Trophoblast cell (in vitro differentiated cells and primary cell): ENCODE data around the gene RNF141.

Experiments
- DNase-seq, 2 donors: peaks; one replicate each; pipeline ENCODE4 v3.0.0-alpha.2; 2016
- H2AFZ ChIP-seq: 2 replicates; pipeline ENCODE4 v1.6.1; 2013; ENCODE audit warnings: low read length, moderate library complexity, mild to moderate bottlenecking; ENCODE audit not compliant: insufficient read depth, poor library complexity
- H2AK5ac ChIP-seq: 2 replicates; pipeline ENCODE4 v1.6.1; 2013; ENCODE audit warnings: mild to moderate bottlenecking, low read length
- H2BK120ac ChIP-seq: 2 replicates; pipeline ENCODE4 v1.6.1; 2013; ENCODE audit warnings: low read length, mild to moderate bottlenecking, moderate library complexity; ENCODE audit not compliant: insufficient read depth, poor library complexity
- H2BK12ac ChIP-seq: 2 replicates; pipeline ENCODE4 v1.6.1; 2013; ENCODE audit warnings: mild to moderate bottlenecking, low read length, moderate library complexity
- H2BK5ac ChIP-seq: 2 replicates; pipeline ENCODE4 v1.6.1; 2013; ENCODE audit warnings: low read length, low read depth, moderate library complexity, mild to moderate bottlenecking; ENCODE audit not compliant: poor library complexity
- H3K14ac ChIP-seq: 2 replicates; pipeline ENCODE4 v1.6.1; 2013; ENCODE audit warnings: mild to moderate bottlenecking, low read length
- H3K18ac ChIP-seq: 2 replicates; pipeline ENCODE4 v1.6.1; 2013; ENCODE audit warnings: mild to moderate bottlenecking, low read length
- H3K23ac ChIP-seq: 2 replicates; pipeline ENCODE4 v1.6.1; 2013; ENCODE audit warnings: low read length
- H3K27ac ChIP-seq: 2 replicates; pipeline ENCODE4 v1.5.1; 2013; ENCODE audit warnings: low read depth, mild to moderate bottlenecking, inconsistent platforms, low read length, moderate library complexity
- H3K27me3 ChIP-seq: 2 replicates; pipeline ENCODE4 v1.6.1; 2013; ENCODE audit warnings: inconsistent platforms, mild to moderate bottlenecking, low read length, moderate library complexity; ENCODE audit not compliant: insufficient read depth
- H3K36me3 ChIP-seq, 2 experiments: 1 replicate in 1 of 2; 2 replicates in 1 of 2; pipeline ENCODE4 v1.6.1; 2013; ENCODE audit warnings: low read length in 2 of 2, mild to moderate bottlenecking in 2 of 2, moderate library complexity in 1 of 2; ENCODE audit not compliant: insufficient read depth in 2 of 2, control insufficient read depth in 1 of 2
- H3K4ac ChIP-seq: 2 replicates; pipeline ENCODE4 v1.6.1; 2013; ENCODE audit warnings: low read depth, mild to moderate bottlenecking, low read length, moderate library complexity
- H3K4me1 ChIP-seq, 2 experiments: 1 replicate in 1 of 2; 2 replicates in 1 of 2; pipeline ENCODE4 v1.6.1; 2013; ENCODE audit warnings: low read length in 2 of 2, mild to moderate bottlenecking in 2 of 2, moderate library complexity in 1 of 2; ENCODE audit not compliant: insufficient read depth in 2 of 2, control insufficient read depth in 1 of 2
- H3K4me2 ChIP-seq: 2 replicates; pipeline ENCODE4 v1.6.1; 2013; ENCODE audit warnings: inconsistent platforms, mild to moderate bottlenecking, low read length, moderate library complexity
- H3K4me3 ChIP-seq: 2 replicates; pipeline ENCODE4 v1.5.1; 2013; ENCODE audit warnings: mild to moderate bottlenecking, low read depth, low read length, inconsistent platforms
- H3K79me1 ChIP-seq: one replicate; pipeline ENCODE4 v1.6.1; 2013; ENCODE audit warnings: low read length
- H3K79me2 ChIP-seq: 2 replicates; pipeline ENCODE4 v1.6.1; 2013; ENCODE audit warnings: low read length, mild to moderate bottlenecking; ENCODE audit not compliant: control insufficient read depth, insufficient read depth, poor library complexity
- H3K9ac ChIP-seq: 2 replicates; pipeline ENCODE4 v1.6.1; 2013; ENCODE audit warnings: mild to moderate bottlenecking, low read length
- H3K9me3 ChIP-seq: 2 replicates; pipeline ENCODE4 v1.6.1; 2013; ENCODE audit warnings: low read depth, mild to moderate bottlenecking, control low read depth, inconsistent platforms, low read length; ENCODE audit not compliant: insufficient read depth
- H4K12ac ChIP-seq: 2 replicates; pipeline ENCODE4 v1.6.1; 2013; ENCODE audit warnings: low read depth, mild to moderate bottlenecking, low read length, moderate library complexity
- H4K8ac ChIP-seq: 2 replicates; pipeline ENCODE4 v1.6.1; 2013; ENCODE audit warnings: low read depth, mild to moderate bottlenecking, low read length, moderate library complexity
- H4K91ac ChIP-seq: one replicate; pipeline ENCODE4 v1.6.1; 2013; ENCODE audit warnings: low read depth, mild to moderate bottlenecking, low read length, moderate library complexity
- WGBS: extraction: QIAGEN DNeasy Blood & Tissue Kit; methylation state at CpG from one replicate; pipeline ENCODE4 v1.1.7; 2013; ENCODE audit warnings: missing lambda C conversion rate; ENCODE audit not compliant: insufficient read length, insufficient coverage; ENCODE audit errors: extremely low coverage; 5-methylcytosine and 5-hydroxymethylcytosine counted together

Gene RNF141

GRCh38 chr11:10505278-10506007 lies 35.5 kb downstream of the RNF141 start:
- Histone ChIP-seq H4K8ac (no peak overlapping the region), H3K79me1 (no peaks in the 10 kb centered on the region), H3K14ac (no peak overlapping the region), H3K27ac (no peak overlapping the region), H3K23ac (no peak overlapping the region), H3K9me3 (no peaks in the 10 kb centered on the region), H4K12ac (no peak overlapping the region), H3K79me2 (no peaks in the 10 kb centered on the region), H2AK5ac (no peak overlapping the region), H3K9ac (no peak overlapping the region), H3K4me3 (no peak overlapping the region), H2BK120ac (no peak overlapping the region), H3K36me3 (no peaks in the 10 kb centered on the region), H2BK5ac (no peak overlapping the region), H3K4me2 (no peak overlapping the region), H3K27me3 (no peaks in the 10 kb centered on the region), H3K4ac (no peak overlapping the region), H2AFZ (no peak overlapping the region), H2BK12ac (no peak overlapping the region), H3K18ac (no peak overlapping the region), H3K4me1 (no peaks in the 10 kb centered on the region), H4K91ac (no peak overlapping the region)
- DNase-seq, result peak in 1 of 2 donors; percentile 35
- WGBS, result no CpG with 5 or more reads among the region's 6 CpGs

GRCh38 chr11:10504490-10504889 lies 36.5 kb downstream of the RNF141 start:
- H2BK12ac ChIP-seq, result no peak overlapping the region
- H2AK5ac ChIP-seq, result no peak overlapping the region

GRCh38 chr11:10503777-10504480 lies 37.1 kb downstream of the RNF141 start:
- no peak overlapping the region for H3K4ac ChIP-seq
- no peak overlapping the region for H2AFZ ChIP-seq

More at GRCh38 chr11:10504490-10504889, 36.5 kb downstream of the RNF141 start:
- no CpG with 5 or more reads among the region's 11 CpGs for WGBS
- Histone ChIP-seq H3K4ac (no peak overlapping the region), H3K4me1 (no peaks in the 10 kb centered on the region), H2BK120ac (no peak overlapping the region), H3K9me3 (no peaks in the 10 kb centered on the region), H3K36me3 (no peaks in the 10 kb centered on the region), H3K4me3 (no peak overlapping the region), H2BK5ac (no peak overlapping the region), H3K14ac (no peak overlapping the region), H3K18ac (no peak overlapping the region), H2AFZ (no peak overlapping the region), H3K27ac (no peak overlapping the region), H4K91ac (no peak overlapping the region), H3K79me1 (no peaks in the 10 kb centered on the region), H3K79me2 (no peaks in the 10 kb centered on the region), H3K27me3 (no peaks in the 10 kb centered on the region), H3K23ac (no peak overlapping the region), H3K9ac (no peak overlapping the region), H4K12ac (no peak overlapping the region), H4K8ac (no peak overlapping the region), H3K4me2 (no peak overlapping the region)
- no peak for DNase-seq

GRCh38 chr11:10503221-10503620 lies 37.8 kb downstream of the RNF141 start:
- no CpG with 5 or more reads among the region's 2 CpGs for WGBS
- Histone ChIP-seq H2AFZ (no peak overlapping the region), H4K12ac (no peak overlapping the region), H3K18ac (no peak overlapping the region), H4K8ac (no peak overlapping the region), H3K4me2 (no peak overlapping the region), H3K23ac (no peak overlapping the region), H3K79me1 (no peaks in the 10 kb centered on the region), H3K27me3 (no peaks in the 10 kb centered on the region), H3K27ac (no peak overlapping the region), H2BK12ac (no peak overlapping the region), H3K4me1 (no peaks in the 10 kb centered on the region), H3K9me3 (no peaks in the 10 kb centered on the region), H3K36me3 (no peaks in the 10 kb centered on the region), H3K14ac (no peak overlapping the region), H3K79me2 (no peaks in the 10 kb centered on the region), H4K91ac (no peak overlapping the region), H3K9ac (no peak overlapping the region), H3K4ac (no peak overlapping the region), H2BK120ac (no peak overlapping the region), H2BK5ac (no peak overlapping the region), H3K4me3 (no peak overlapping the region), H2AK5ac (no peak overlapping the region)
- peak in 1 of 2 donors; percentile 4 for DNase-seq

More at GRCh38 chr11:10503777-10504480, 37.1 kb downstream of the RNF141 start:
- no CpG with 5 or more reads among the region's 5 CpGs for WGBS
- no peak overlapping the region for H3K4me3 ChIP-seq
- H3K79me2 ChIP-seq, result no peaks in the 10 kb centered on the region
- no peak overlapping the region for H3K27ac ChIP-seq
- no peaks in the 10 kb centered on the region for H3K36me3 ChIP-seq
- no peak overlapping the region for H4K12ac ChIP-seq
- no peaks in the 10 kb centered on the region for H3K27me3 ChIP-seq
- H3K79me1 ChIP-seq, result no peaks in the 10 kb centered on the region
- no peak overlapping the region for H4K8ac ChIP-seq
- H2BK5ac ChIP-seq, result no peak overlapping the region
- no peak overlapping the region for H4K91ac ChIP-seq
- no peak overlapping the region for H2BK120ac ChIP-seq
- no peak overlapping the region for H3K18ac ChIP-seq
- H3K4me1 ChIP-seq, result no peaks in the 10 kb centered on the region
- no peak for DNase-seq
- H3K9ac ChIP-seq, result no peak overlapping the region
- no peak overlapping the region for H2BK12ac ChIP-seq
- H2AK5ac ChIP-seq, result no peak overlapping the region
- H3K14ac ChIP-seq, result no peak overlapping the region
- H3K4me2 ChIP-seq, result no peak overlapping the region
- H3K23ac ChIP-seq, result no peak overlapping the region
- no peaks in the 10 kb centered on the region for H3K9me3 ChIP-seq
